GM21447 (cell line): ENCODE results near the gene KCNAB2.

Experiments
- ATAC-seq: cut with Tn5 transposase; IDR thresholded peaks from one replicate; pipeline ENCODE4 v1.9.1; 2021; ENCODE audit not compliant: unreplicated experiment

Gene KCNAB2

GRCh38 chr1:6125366-6125765 lies 79.7 kb downstream of the KCNAB2 start:
- no peak for ATAC-seq

- no peak for ATAC-seq
Measured at GRCh38 chr1:6126028-6126427, 80.3 kb downstream of the KCNAB2 start.

- no peak for ATAC-seq
Measured at GRCh38 chr1:6126521-6127067, 80.9 kb downstream of the KCNAB2 start.

- ATAC-seq = no peak
Measured at GRCh38 chr1:6127587-6128163, 82.0 kb downstream of the KCNAB2 start.

- ATAC-seq = no peak
Measured at GRCh38 chr1:6128276-6129081, 82.8 kb downstream of the KCNAB2 start.

- no peak for ATAC-seq
Measured at GRCh38 chr1:6129313-6129712, 83.6 kb downstream of the KCNAB2 start.

- no peak for ATAC-seq
Measured at GRCh38 chr1:6130036-6130435, 84.3 kb downstream of the KCNAB2 start.

- ATAC-seq = no peak
Measured at GRCh38 chr1:6130596-6130995, 84.9 kb downstream of the KCNAB2 start.

GRCh38 chr1:6131561-6131960 lies 85.9 kb downstream of the KCNAB2 start:
- no peak for ATAC-seq

- no peak for ATAC-seq
Measured at GRCh38 chr1:6133146-6133895, 87.6 kb downstream of the KCNAB2 start.

- ATAC-seq = no peak
Measured at GRCh38 chr1:6134206-6134605, 88.5 kb downstream of the KCNAB2 start.

- ATAC-seq = no peak
Measured at GRCh38 chr1:6134741-6135510, 89.2 kb downstream of the KCNAB2 start.

- ATAC-seq = no peak
Measured at GRCh38 chr1:6136516-6137220, 91.0 kb downstream of the KCNAB2 start.

- ATAC-seq = no peak
Measured at GRCh38 chr1:6137758-6138157, 92.1 kb downstream of the KCNAB2 start.

- ATAC-seq = no peak
Measured at GRCh38 chr1:6140413-6140812, 94.7 kb downstream of the KCNAB2 start.

- no peak for ATAC-seq
Measured at GRCh38 chr1:6141592-6141991, 95.9 kb downstream of the KCNAB2 start.

GRCh38 chr1:6142036-6142621 lies 96.4 kb downstream of the KCNAB2 start:
- no peak for ATAC-seq

- ATAC-seq = no peak
Measured at GRCh38 chr1:6142734-6143133, 97.0 kb downstream of the KCNAB2 start.

- no peak for ATAC-seq
Measured at GRCh38 chr1:6143395-6143794, 97.7 kb downstream of the KCNAB2 start.

GRCh38 chr1:6144175-6144574 lies 98.5 kb downstream of the KCNAB2 start:
- ATAC-seq = no peak
